ENCODE data around the gene GTF2I.
"Not testable (repeated sequence)": the region's sequence is repeated elsewhere in the genome, so short reads cannot be mapped to it uniquely, and the experiment has no call there.

GTF2I gene

DNA sequence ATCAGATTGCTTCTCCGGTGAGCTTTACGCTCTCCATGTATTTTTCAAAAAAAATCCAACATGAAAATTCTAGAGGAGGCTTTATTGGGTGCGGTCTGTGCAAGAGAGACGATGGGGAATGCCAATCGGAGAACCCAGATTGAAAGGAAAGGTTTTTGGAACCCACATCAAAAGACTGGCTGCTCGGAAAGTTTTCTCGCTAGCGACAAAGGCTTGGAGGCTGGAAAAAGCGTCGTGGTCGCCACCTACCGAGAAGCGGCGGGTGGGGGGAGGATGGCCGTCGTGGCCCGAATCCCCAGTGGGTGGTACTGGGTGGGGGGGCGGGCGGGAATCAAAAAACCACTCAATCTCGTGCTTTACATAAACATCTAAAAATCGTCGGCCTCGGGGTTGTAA is 1.1 kb upstream of the GTF2I start:
- DNase-seq (ENCODE audit: low read depth in 1 of 2, low spot score in 1 of 2), result peak; percentile 33 to 44

GRCh38 chr7:74656837-74657691 is 454 bp upstream of the GTF2I start:
- DNase-seq (ENCODE audit: low read depth in 1 of 2, low spot score in 1 of 2), result peak; percentile 94 to 97

- peak; percentile 81 to 85 for DNase-seq (ENCODE audit: low read depth in 1 of 2, low spot score in 1 of 2)
Measured at GRCh38 chr7:74658178-74659004, 873 bp downstream of the GTF2I start.

DNA sequence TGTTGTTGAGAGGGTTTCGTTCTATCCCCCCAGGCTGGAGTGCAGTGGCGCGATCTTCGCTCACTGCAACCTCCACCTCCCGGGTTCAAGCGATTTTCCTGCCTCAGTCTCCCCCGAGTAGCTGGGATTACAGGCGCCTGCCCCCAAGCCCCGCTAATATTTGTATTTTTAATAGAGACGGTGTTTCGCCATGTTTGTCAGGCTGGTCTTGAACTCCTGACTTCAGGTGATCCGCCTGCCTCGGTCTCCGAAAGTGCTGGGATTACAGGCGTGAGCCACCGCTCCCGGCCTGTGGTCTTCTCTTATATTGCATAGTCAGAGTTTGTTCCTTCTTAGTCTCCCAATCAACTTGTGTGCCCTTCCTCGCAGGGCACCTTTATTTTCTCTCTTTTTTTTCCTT is 2.7 kb downstream of the GTF2I start:
- not testable (repeated sequence) for DNase-seq (ENCODE audit: low read depth in 1 of 2, low spot score in 1 of 2)

DNA sequence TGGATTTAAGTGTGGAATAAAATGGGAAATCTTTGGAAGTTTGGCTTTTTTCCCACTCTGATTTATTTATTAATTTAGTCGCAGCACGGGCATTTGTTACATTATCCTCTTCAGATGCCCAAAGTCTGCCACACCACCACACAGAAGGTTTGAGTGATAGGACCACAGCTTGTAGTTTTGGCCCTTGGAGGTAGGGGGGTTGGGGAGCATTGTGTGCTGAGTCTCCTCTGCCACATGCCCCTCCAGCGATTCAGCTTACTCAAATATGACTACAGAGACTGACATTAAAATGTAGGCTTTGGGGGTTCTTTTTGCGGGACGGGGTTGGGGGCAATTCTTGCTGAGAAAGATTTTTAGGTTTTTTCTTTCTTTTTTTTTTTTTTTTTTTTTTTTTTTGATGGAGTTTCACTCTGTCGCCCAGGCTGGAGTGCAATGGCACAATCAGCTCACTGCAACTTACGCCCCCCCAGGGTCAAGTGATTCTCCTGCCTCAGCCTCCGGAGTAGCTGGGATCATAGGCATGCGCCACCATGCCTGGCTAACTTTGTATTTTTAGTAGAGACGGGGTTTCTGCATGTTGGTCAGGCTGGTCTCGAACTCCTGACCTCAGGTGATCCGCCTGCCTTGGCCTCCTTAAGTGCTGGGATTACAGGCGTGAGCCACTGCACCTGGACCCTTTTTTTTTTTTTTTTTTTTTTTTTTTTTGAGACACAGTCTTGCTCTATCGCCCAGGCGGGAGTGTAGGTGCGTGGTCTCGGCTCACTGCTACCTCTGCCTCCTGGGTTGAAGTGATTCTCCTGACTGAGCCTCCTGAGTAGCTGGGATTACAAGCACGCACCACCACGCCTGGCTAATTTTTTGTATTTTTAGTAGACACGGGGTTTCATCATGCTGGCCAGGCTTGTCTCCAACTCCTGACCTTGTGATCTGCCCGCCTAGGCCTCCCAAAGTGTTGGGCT is 4.6 kb downstream of the GTF2I start:
- not testable (repeated sequence) for DNase-seq (ENCODE audit: low read depth in 1 of 2, low spot score in 1 of 2)

DNA sequence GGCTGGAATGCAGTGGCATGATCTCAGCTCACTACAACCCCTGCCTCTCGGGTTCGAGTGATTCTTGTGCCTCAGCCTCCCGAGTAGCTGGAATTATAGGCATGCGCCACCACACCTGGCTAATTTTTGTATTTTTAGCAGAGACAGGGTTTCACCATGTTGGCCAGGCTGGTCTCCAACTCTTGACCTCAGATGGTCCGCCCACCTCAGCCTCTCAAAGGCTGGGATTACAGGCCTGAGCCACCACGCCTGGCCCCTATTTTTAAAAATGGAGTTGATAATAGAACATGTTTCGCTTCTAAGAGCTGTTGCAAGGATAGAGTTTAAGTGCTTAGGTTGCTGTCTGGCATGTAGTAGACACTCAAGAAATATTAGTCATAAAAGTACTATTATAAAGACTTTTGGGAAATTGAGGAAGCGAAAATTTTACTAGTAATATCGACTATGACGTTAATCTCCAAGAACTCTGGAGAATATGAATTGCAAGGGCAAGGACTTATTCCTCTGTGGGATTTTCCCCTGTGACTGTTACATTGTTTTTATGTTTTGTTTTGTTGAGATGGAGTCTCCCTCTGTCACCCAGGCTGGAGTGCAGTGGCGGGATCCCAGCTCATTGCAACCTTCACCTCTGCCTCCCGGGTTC is 7.9 kb downstream of the GTF2I start:
- no peak for DNase-seq (ENCODE audit: low read depth in 1 of 2, low spot score in 1 of 2)

DNA sequence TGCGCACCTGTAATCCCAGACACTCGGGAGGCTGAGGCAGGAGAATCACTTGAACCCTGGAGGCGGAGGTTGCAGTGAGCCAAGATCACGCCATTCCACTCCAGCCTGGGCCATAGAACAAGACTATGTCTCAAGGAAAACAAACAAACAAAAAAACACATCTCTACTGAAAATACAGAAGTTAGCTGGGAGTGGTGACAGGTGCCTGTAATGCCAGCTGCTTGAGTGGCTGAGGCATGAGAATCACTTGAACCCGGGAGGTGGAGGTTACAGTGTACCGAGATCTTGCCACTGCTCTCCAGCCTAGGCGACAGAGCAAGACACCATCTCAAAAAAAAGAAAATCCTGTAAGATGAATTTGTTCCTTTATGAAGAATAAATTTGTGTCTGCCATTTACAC is 9.5 kb downstream of the GTF2I start:
- DNase-seq (ENCODE audit: low read depth in 1 of 2, low spot score in 1 of 2), result not testable (repeated sequence)

GRCh38 chr7:74667520-74667919 is 10.0 kb downstream of the GTF2I start:
- DNase-seq (ENCODE audit: low read depth in 1 of 2, low spot score in 1 of 2), result not testable (repeated sequence)

DNA sequence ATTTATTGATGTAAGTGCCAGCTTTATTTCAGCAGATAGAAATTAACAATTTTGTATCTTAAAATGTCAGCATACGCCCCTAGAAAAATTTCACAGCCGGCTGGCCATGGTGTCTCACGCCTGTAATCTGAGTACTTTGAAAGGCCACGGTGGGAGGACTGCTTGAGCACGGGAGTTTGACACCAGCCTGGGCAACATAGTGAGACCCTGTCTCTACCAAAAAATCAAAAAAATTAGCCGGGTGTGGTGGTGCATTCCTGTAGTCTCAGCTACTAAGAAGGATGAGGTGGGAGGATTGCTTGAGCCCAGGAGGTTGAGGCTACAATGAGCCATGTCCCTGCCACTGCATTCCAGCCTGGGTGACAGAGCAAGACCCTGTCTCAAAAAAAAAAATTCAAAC is 14.1 kb downstream of the GTF2I start:
- DNase-seq (ENCODE audit: low read depth in 1 of 2, low spot score in 1 of 2), result no peak

DNA sequence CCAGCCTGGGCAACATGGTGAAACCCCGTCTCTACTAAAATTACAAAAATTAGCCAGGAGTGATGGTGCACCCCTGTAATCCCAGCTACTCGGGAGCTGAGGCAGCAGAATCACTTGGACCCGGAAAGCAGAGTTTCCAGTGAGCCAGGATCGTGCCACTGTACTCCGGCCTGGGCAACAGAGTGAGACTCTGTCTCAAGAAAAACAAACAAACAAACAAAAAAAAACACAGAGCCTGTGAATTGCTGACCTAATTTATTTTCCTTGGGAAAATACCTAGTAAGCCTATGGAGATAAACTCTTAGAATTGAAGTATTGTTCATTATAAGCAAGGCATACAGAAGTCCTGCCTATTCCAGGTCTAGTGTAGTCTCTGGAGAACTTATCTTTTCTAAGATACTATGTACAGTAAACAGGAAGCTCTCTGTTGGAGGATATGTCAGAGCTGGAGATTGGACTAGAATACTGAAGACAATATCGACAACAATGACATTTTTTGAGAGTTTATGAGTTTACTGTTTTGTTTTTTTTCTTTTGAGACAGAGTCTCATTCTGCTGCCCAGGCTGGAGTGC is 14.9 kb downstream of the GTF2I start:
- DNase-seq (ENCODE audit: low read depth in 1 of 2, low spot score in 1 of 2), result no peak

GRCh38 chr7:74674166-74674565 is 16.6 kb downstream of the GTF2I start:
- DNase-seq (ENCODE audit: low read depth in 1 of 2, low spot score in 1 of 2), result no peak

DNA sequence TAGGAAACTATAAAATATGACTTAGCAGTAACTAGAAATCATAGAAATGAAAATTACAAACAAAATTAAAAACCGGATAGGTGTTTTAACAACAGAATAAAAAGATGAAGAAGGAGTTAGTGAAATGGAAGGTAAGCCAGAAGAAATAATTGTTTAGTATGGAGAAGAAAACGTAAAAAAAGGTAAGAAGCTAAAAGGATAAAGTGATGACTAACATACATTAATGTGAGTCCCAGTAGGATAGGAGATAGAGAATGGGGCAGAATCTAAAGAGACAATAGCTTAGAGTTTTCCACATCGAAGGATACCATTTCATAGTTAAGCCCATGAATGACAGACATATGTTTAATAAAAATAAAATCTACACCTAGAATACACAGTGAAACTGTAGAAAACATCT is 25.3 kb downstream of the GTF2I start:
- no peak for DNase-seq (ENCODE audit: low read depth in 1 of 2, low spot score in 1 of 2)

DNA sequence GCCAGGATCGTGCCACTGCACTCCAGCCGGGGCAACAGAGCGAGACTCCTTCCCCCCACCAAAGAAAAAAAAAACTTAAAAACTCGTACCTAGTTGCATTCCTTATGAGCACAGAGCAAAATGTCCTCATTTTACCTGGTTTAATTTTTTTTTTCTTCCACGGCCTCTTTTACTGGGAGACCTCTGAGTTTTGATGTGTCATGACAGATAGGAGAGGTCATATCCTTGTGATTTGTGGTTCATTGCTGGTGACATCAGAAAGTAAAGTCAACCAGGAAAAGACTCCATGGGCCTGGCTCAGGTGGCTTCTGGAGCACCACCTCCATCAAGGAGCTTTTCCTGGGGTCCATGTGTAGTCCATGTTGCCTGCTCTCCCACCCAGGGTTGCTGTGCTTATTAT is 26.3 kb downstream of the GTF2I start:
- no peak for DNase-seq (ENCODE audit: low read depth in 1 of 2, low spot score in 1 of 2)

DNA sequence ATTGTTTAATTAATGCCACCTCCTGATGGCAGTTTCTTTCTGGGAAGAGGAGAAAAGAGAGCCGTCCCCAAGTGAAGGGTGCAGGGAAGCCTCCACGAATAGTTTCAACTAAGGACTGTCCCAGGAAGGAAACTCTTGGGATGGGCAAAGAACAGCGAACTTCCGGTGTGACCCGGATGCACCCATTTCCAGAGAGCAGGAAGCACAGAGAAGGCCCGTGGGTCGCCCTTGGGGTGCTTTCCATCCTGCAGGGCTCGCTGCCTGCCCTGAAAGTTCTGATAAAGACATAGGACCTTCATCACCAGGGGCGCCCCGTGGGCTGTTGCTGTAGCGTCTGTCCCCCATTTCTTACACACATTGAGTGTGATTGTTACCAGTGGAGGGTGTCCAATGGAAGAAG is 27.0 kb downstream of the GTF2I start:
- no peak for DNase-seq (ENCODE audit: low read depth in 1 of 2, low spot score in 1 of 2)

- no peak for DNase-seq (ENCODE audit: low read depth in 1 of 2, low spot score in 1 of 2)
Measured at GRCh38 chr7:74684921-74685320, 27.4 kb downstream of the GTF2I start.

DNA sequence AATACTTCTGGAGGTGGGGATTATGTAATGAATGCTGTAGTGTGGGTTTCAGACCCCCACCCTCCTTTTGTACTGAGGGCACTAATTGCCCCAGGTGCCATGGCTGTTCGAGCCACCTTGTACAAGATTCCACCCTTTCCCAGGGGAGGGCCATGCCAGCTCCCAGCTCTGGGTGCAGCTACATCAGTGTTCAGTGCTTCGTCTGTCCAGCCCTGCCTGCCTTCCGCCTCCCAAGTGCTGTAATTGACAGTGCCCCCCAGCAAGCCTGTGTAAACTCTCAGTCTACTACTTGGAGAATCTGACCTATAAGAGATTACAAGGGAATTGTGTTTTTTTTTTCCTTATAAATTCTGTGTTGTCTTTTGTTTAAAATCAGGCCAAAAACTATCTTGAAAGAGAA is 33.0 kb downstream of the GTF2I start:
- no peak for DNase-seq (ENCODE audit: low read depth in 1 of 2, low spot score in 1 of 2)

DNA sequence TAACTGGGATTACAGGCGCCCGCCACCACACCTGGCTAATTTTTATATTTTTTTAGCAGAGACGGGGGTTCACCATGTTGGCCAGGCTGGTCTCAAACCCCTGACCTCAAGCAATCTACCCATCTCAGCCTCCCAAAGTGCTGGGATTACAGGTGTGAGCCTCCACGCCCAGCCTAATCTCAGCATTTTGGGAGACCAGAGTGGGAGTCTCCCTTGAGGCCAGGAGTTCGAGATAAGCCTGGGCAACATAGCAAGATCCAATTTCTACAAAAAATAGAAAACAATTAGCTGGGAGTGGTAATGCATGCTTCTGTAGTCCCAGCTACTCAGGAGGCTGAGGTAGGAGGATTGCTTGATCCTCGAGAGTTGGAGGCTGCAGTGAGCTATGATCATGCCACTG is 46.9 kb downstream of the GTF2I start:
- not testable (repeated sequence) for DNase-seq (ENCODE audit: low read depth in 1 of 2, low spot score in 1 of 2)

- DNase-seq (ENCODE audit: low read depth in 1 of 2, low spot score in 1 of 2), result no peak
Measured at GRCh38 chr7:74707238-74707637, 49.7 kb downstream of the GTF2I start.

DNA sequence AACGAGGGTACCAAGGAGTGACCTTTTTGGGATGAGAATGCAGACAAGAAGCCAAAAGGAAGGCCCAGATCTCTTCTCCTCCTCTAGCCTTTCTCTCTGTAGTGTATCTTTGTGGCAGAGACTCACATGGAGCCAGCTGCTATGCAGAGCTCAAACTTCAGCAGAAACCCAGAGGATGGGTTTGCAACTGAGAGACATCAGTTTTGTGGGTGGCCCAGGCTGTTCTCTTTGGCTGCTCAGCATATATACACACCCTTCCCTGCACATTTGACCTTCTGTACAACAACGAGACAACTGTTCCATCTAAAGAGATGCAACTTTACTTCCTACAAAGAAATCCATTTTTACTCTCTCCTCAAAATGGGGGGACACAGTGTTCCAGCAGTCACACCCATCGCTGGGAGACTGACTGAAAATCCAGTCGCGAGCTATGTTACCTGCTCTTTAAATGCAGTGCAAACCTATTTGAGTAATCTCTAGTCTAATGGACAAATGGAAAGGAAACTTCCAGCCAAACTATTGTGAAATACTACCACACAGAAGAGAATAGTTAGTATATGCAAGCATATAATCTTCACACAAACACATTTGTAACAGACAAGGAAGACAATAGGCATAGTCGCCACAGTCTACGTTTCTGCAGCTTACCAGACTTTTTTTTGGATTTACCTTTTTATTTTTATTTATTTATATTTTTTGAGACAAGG is 51.2 kb downstream of the GTF2I start:
- DNase-seq (ENCODE audit: low read depth in 1 of 2, low spot score in 1 of 2), result no peak
